CD14-positive monocyte (primary cell): ENCODE measurements around the gene THBS1. TPM values are rescaled to one million over a fixed set of nuclear protein-coding genes. Genes with fewer than 3 reads are reported as not detected.

Experiments used
- DNase-seq, 3 donors: peaks; one replicate each; pipeline ENCODE4 v3.0.0-alpha.2; 2011 to 2022
- H2AFZ ChIP-seq: 2 replicates; pipeline ENCODE4 v1.6.0; 2012; ENCODE audit warnings: mild to moderate bottlenecking, low read depth, low read length, inconsistent platforms; ENCODE audit not compliant: insufficient read depth, poor library complexity, severe bottlenecking
- H3K27ac ChIP-seq, 2 donors: 1 replicate in 1 of 2; 2 replicates in 1 of 2; pipeline ENCODE4 v1.5.1; 2012 to 2013; ENCODE audit warnings: low read length in 2 of 2, control low read depth in 1 of 2, inconsistent platforms in 1 of 2, low read depth in 1 of 2, mild to moderate bottlenecking in 1 of 2
- H3K27me3 ChIP-seq, 2 donors: one replicate each; pipeline versions ENCODE4 v1.6.0 to v1.6.1; 2011 to 2013; ENCODE audit warnings: low read length in 2 of 2; ENCODE audit not compliant: control insufficient read depth in 2 of 2, insufficient read depth in 2 of 2
- H3K36me3 ChIP-seq, 2 donors: replicated peaks in 1 of 2; 1 replicate in 1 of 2; 2 replicates in 1 of 2; pipeline versions ENCODE4 v1.5.1 to v1.6.1; 2012 to 2013; ENCODE audit warnings: low read length in 2 of 2, control low read depth in 1 of 2, inconsistent platforms in 1 of 2, mild to moderate bottlenecking in 1 of 2; ENCODE audit not compliant: insufficient read depth in 2 of 2, control insufficient read depth in 1 of 2
- H3K4me1 ChIP-seq, 2 donors: 1 replicate in 1 of 2; 2 replicates in 1 of 2; pipeline versions ENCODE4 v1.5.1 to v1.6.1; 2012 to 2013; ENCODE audit warnings: low read length in 2 of 2, control low read depth in 1 of 2, inconsistent platforms in 1 of 2, mild to moderate bottlenecking in 1 of 2, moderate library complexity in 1 of 2; ENCODE audit not compliant: insufficient read depth in 2 of 2, control insufficient read depth in 1 of 2
- H3K4me2 ChIP-seq: replicated peaks from 2 replicates; pipeline ENCODE3; 2012; ENCODE audit warnings: low read length, moderate library complexity, mild to moderate bottlenecking; ENCODE audit not compliant: poor library complexity, severe bottlenecking; ENCODE audit errors: extremely low read depth
- H3K4me3 ChIP-seq, 3 experiments: fragments of 200-600 bp in 1 of 3; sonication (generic) in 1 of 3; replicated peaks in 1 of 3; 1 replicate in 2 of 3; 2 replicates in 1 of 3; pipeline ENCODE4 v1.5.1; 2011 to 2013; ENCODE audit warnings: low read length in 3 of 3, mild to moderate bottlenecking in 3 of 3, control low read depth in 2 of 3, low read depth in 2 of 3, inconsistent platforms in 1 of 3, moderate library complexity in 1 of 3
- H3K79me2 ChIP-seq: 2 replicates; pipeline ENCODE4 v1.6.0; 2012; ENCODE audit warnings: mild to moderate bottlenecking, control low read depth, inconsistent platforms, low read length, moderate library complexity; ENCODE audit not compliant: insufficient read depth
- H3K9ac ChIP-seq: 2 replicates; pipeline ENCODE4 v1.6.0; 2017; ENCODE audit warnings: low read length, mild to moderate bottlenecking; ENCODE audit not compliant: insufficient read depth, poor library complexity, severe bottlenecking
- H3K9me3 ChIP-seq, 2 donors: replicated peaks in 1 of 2; 1 replicate in 1 of 2; 2 replicates in 1 of 2; pipeline versions ENCODE4 v1.5.1 to v1.6.1; 2012 to 2013; ENCODE audit warnings: low read length in 2 of 2, control low read depth in 1 of 2; ENCODE audit not compliant: control insufficient read depth in 1 of 2, insufficient read depth in 1 of 2
- H4K20me1 ChIP-seq: 2 replicates; pipeline ENCODE4 v1.6.0; 2012; ENCODE audit warnings: mild to moderate bottlenecking, low read length, control low read depth, moderate library complexity; ENCODE audit not compliant: insufficient read depth
- H3K27ac Mint-ChIP-seq, 7 donors: one replicate each; pipeline ENCODE4 v1.8.0; 2020; ENCODE audit warnings: mild to moderate bottlenecking in 7 of 7, mixed read lengths in 7 of 7, moderate library complexity in 6 of 7, inconsistent platforms in 2 of 7
- H3K27me3 Mint-ChIP-seq, 3 donors: one replicate each; pipeline ENCODE4 v1.8.0; 2021 to 2022; ENCODE audit warnings: low read depth in 3 of 3, mild to moderate bottlenecking in 3 of 3, mixed read lengths in 3 of 3, moderate library complexity in 3 of 3, inconsistent platforms in 1 of 3
- H3K36me3 Mint-ChIP-seq, 2 donors: one replicate each; pipeline ENCODE4 v1.8.0; 2020; ENCODE audit warnings: mixed read lengths in 2 of 2, inconsistent platforms in 1 of 2, mild to moderate bottlenecking in 1 of 2
- H3K4me1 Mint-ChIP-seq: one replicate; pipeline ENCODE4 v1.8.0; 2020; ENCODE audit warnings: mild to moderate bottlenecking, mixed read lengths
- H3K4me3 Mint-ChIP-seq, 2 donors: one replicate each; pipeline ENCODE4 v1.8.0; 2020; ENCODE audit warnings: mild to moderate bottlenecking in 2 of 2, mixed read lengths in 2 of 2, moderate library complexity in 1 of 2
- H3K9me3 Mint-ChIP-seq, 7 donors: one replicate each; pipeline ENCODE4 v1.8.0; 2020 to 2022; ENCODE audit warnings: mixed read lengths in 7 of 7, mild to moderate bottlenecking in 6 of 7, moderate library complexity in 6 of 7, inconsistent platforms in 2 of 7
- WGBS: methylation state at CpG from one replicate; pipeline ENCODE4 v1.1.5; 2013; ENCODE audit warnings: missing lambda C conversion rate; ENCODE audit not compliant: insufficient coverage; 5-methylcytosine and 5-hydroxymethylcytosine counted together
- intact Hi-C, 2 donors: fragments of 100-400 bp; cut with micrococcal nuclease; formaldehyde crosslinking; loops; one replicate each; pipeline versions ENCODE4 v1.15.0 to v1.15.1; 2023
- polyA plus RNA-seq, 3 donors: library from polyadenylated mRNA; depleted of rRNA in 1 of 3; unstranded in 2 of 3; stranded (reverse) in 1 of 3; fragments of 300-500 nt in 2 of 3; fragments of >200 nt in 1 of 3; fragmentation: Illumina TruSeq in 2 of 3; gene quantifications; 1 replicate in 2 of 3; 2 replicates in 1 of 3; pipeline ENCODE4 v1.2.3, GENCODE V29; 2012 to 2021
- TF ChIP-seq, protein P1 (sequence below): fragments of 200-600 bp; IDR thresholded peaks from one replicate; pipeline ENCODE4 v1.8.0; 2022; ENCODE audit warnings: antibody characterized with exemption, mild to moderate bottlenecking

Gene THBS1
- polyA plus RNA-seq, 3 donors, result 0.52 to 151 (median 55.4) TPM

DNA sequence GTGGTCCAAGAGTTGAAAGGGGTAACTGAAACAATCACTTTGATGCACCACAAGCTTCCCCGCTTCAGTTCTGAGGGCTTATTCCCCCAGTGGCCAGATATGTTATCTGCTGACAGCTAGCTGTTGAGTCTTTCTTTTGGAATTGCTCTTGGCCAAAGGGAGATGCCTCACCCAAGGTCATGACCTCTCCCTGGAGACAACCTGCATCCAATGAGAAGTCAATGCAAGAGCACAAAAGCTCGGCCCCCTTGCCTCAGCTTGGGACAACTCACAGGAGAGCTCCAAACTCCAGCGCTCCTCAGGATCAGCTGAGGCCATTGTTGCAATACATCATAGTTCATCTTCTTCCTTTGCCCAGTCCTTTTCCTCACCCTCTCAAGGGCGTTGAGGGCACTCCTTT, 31.0 kb upstream of the THBS1 start:
- no peak for DNase-seq
- WGBS, result 96% methylated on average over 4 of the region's 4 CpGs
- Histone ChIP-seq H4K20me1 (no peaks in the 10 kb centered on the region), H3K9me3 (peaks cover 0 to 8% of the 10 kb centered on the region in 2 donors), H3K27me3 (peaks cover 0 to 4% of the 10 kb centered on the region in 2 donors), H2AFZ (no peak overlapping the region), H3K36me3 (no peaks in the 10 kb centered on the region), H3K79me2 (no peaks in the 10 kb centered on the region), H3K4me1 (peaks cover 8 to 11% of the 10 kb centered on the region in 2 donors), H3K4me3 (no peak overlapping the region), H3K4me2 (no peak overlapping the region), H3K9ac (no peak overlapping the region), H3K27ac (no peak overlapping the region)
- Mint-ChIP-seq H3K27ac (no peak overlapping the region), H3K4me1 (peaks cover 16% of the 10 kb centered on the region), H3K27me3 (peaks cover 5 to 12% (median 10%) of the 10 kb centered on the region in 3 donors), H3K9me3 (peaks cover 6 to 19% (median 13%) of the 10 kb centered on the region in 7 donors), H3K36me3 (no peaks in the 10 kb centered on the region), H3K4me3 (no peak overlapping the region)
- intact Hi-C loops, result no loop called here
- TF ChIP-seq, protein P1, sequence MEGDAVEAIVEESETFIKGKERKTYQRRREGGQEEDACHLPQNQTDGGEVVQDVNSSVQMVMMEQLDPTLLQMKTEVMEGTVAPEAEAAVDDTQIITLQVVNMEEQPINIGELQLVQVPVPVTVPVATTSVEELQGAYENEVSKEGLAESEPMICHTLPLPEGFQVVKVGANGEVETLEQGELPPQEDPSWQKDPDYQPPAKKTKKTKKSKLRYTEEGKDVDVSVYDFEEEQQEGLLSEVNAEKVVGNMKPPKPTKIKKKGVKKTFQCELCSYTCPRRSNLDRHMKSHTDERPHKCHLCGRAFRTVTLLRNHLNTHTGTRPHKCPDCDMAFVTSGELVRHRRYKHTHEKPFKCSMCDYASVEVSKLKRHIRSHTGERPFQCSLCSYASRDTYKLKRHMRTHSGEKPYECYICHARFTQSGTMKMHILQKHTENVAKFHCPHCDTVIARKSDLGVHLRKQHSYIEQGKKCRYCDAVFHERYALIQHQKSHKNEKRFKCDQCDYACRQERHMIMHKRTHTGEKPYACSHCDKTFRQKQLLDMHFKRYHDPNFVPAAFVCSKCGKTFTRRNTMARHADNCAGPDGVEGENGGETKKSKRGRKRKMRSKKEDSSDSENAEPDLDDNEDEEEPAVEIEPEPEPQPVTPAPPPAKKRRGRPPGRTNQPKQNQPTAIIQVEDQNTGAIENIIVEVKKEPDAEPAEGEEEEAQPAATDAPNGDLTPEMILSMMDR, result no peak

DNA sequence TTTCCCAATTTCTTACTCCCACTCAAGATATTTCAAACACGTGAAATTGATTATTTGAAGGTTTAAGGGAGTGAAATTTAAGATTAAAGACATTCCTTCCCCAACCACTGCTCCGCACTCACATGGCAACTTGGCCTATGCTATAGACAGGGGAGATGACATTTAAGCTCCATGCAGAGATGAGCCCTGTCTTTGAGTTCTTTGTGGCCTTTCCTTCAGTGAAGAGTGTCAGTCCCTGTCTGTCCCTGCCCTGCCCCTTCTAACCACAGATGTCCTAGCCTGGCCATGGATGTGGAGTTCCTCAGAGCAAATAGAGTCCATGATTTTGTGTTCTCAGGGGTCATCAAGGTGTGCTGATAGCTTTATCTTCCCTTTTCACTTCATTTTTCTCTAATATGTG, 29.4 kb upstream of the THBS1 start:
- H3K27me3 ChIP-seq, result peaks cover 4 to 7% of the 10 kb centered on the region in 2 donors
- Mint-ChIP-seq H3K4me1 (peaks cover 16% of the 10 kb centered on the region), H3K4me3 (peak overlapping the region in 1 of 2 donors; percentile 18), H3K9me3 (peaks cover 0 to 8% (median 5%) of the 10 kb centered on the region in 7 donors), H3K27me3 (peaks cover 10 to 14% (median 10%) of the 10 kb centered on the region in 3 donors), H3K36me3 (no peaks in the 10 kb centered on the region), H3K27ac (no peak overlapping the region)
- no peak overlapping the region for H3K4me3 ChIP-seq
- H3K27ac ChIP-seq, result no peak overlapping the region
- no peaks in the 10 kb centered on the region for H3K36me3 ChIP-seq
- H3K4me1 ChIP-seq, result peaks cover 8 to 11% of the 10 kb centered on the region in 2 donors
- H3K79me2 ChIP-seq, result no peaks in the 10 kb centered on the region
- H4K20me1 ChIP-seq, result no peaks in the 10 kb centered on the region
- H3K9me3 ChIP-seq, result no peaks in the 10 kb centered on the region
- WGBS, result no CpG with 5 or more reads among the region's 2 CpGs
- TF ChIP-seq, protein P1, result no peak
- H3K9ac ChIP-seq, result no peak overlapping the region
- H2AFZ ChIP-seq, result no peak overlapping the region
- H3K4me2 ChIP-seq, result no peak overlapping the region
- no peak for DNase-seq
- intact Hi-C loops, result no loop called here
